Measurements from ENCODE around the gene RRAGB.
"Not testable (repeated sequence)": the region's sequence is repeated elsewhere in the genome, so short reads cannot be mapped to it uniquely, and the experiment has no call there.

Gene RRAGB

DNA sequence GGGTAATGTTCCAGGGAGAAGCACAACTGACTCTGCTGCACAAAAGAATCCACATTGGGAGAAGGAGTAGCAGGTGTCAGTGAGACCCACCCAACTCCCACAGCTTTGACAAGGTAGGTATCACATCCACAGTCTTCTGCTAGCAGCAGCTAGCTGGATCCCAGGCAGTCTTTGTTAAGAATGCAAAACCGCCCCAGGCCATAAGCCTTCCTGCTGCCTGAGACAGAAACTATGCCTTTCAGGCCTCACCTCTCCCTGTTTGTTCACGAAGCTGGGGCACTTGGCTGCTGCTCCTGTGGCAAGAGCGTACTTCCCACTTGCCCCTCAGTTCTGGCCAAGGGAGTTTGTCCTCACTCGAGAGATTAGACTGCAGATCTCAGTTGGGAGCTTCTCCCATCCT lies 21.4 kb downstream of the RRAGB start:
- no peak overlapping the region for H3K4me3 ChIP-seq (ENCODE audit: low read depth, low read length)
- TF ChIP-seq, protein P1, sequence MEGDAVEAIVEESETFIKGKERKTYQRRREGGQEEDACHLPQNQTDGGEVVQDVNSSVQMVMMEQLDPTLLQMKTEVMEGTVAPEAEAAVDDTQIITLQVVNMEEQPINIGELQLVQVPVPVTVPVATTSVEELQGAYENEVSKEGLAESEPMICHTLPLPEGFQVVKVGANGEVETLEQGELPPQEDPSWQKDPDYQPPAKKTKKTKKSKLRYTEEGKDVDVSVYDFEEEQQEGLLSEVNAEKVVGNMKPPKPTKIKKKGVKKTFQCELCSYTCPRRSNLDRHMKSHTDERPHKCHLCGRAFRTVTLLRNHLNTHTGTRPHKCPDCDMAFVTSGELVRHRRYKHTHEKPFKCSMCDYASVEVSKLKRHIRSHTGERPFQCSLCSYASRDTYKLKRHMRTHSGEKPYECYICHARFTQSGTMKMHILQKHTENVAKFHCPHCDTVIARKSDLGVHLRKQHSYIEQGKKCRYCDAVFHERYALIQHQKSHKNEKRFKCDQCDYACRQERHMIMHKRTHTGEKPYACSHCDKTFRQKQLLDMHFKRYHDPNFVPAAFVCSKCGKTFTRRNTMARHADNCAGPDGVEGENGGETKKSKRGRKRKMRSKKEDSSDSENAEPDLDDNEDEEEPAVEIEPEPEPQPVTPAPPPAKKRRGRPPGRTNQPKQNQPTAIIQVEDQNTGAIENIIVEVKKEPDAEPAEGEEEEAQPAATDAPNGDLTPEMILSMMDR (IDR thresholded peaks at IDR 0.05; ENCODE audit: low read depth, low read length) = no peak

DNA sequence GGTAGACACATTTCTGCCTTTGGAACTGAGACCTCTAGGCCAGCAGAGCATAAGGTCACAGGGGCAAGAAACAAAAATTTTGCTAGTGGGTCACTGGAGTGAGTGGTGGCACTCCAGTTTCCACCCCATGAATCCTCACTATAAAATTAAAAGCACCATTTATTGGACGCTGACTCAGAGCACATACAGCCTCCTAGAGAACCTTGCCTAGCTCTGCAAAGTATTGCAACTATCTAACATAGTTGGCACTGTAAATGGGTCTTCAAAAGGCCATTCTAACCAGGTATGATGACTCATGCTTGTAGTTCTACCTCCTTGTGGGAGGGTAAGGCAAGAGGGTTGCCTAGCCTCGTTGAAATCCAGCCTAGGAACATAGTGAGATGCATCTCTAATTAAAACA lies 25.1 kb downstream of the RRAGB start:
- no peak overlapping the region for H3K4me3 ChIP-seq (ENCODE audit: low read depth, low read length)
- TF ChIP-seq, protein P1 (IDR thresholded peaks at IDR 0.05; ENCODE audit: low read depth, low read length) = no peak

DNA sequence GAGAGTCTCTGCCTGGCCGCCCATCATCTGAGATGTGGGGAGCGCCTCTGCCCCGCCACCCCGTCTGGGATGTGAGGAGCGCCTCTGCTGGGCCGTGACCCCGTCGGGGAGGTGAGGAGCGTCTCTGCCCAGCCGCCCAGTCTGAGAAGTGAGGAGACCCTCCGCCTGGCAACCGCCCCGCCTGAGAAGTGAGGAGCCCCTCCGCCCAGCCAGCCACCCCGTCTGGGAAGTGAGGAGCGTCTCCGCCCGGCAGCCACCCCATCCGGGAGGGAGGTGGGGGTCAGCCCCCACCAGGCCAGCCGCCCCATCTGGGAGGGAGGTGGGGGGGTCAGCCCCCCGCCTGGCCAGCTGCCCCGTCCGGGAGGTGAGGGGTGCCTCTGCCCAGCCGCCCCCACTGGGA lies 30.9 kb downstream of the RRAGB start:
- H3K4me3 ChIP-seq (ENCODE audit: low read depth, low read length) = not testable (repeated sequence)

DNA sequence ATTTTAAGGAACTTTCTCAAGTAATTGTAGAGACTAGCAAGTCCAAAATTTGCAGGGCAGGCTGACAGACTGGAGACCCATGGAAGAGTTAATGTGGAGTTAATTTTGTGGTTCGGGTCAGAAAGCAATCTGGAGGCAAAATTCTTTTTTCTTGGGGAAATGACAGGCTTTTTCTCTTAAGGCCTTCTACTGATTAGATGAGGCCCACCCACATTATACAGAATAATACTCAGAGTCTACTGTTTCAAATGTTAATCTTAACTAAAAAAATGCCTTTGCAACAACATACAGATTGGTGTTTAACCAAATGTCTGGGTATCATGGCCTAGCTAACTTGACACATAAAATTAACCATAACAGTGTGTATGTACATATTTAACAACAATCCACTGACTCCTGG lies 32.7 kb downstream of the RRAGB start:
- no peak overlapping the region for H3K4me3 ChIP-seq (ENCODE audit: low read depth, low read length)
- TF ChIP-seq, protein P1 (IDR thresholded peaks at IDR 0.05; ENCODE audit: low read depth, low read length) = no peak

DNA sequence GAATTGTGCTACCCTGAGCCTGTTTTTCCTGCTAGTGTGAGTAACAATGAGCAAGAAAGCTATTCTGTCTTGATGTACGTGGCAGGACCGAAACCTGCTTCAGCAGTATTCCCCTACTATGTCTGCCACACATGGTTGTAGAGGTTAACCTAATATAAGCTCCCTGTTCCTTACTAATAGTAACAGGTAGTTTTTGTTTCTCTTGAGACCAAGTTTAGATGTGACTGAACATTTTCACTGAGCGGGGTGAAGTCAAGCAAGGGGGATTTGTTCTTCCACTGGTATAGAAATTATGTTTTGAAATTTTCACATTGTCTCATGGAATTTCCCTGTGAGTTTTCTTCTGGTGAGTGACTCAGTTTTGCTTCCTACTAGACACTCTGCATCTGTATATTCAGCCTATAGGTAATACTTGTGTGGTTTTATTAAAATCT lies 37.3 kb downstream of the RRAGB start:
- no peak overlapping the region for H3K4me3 ChIP-seq (ENCODE audit: low read depth, low read length)
- TF ChIP-seq, protein P1 (IDR thresholded peaks at IDR 0.05; ENCODE audit: low read depth, low read length) = no peak

DNA sequence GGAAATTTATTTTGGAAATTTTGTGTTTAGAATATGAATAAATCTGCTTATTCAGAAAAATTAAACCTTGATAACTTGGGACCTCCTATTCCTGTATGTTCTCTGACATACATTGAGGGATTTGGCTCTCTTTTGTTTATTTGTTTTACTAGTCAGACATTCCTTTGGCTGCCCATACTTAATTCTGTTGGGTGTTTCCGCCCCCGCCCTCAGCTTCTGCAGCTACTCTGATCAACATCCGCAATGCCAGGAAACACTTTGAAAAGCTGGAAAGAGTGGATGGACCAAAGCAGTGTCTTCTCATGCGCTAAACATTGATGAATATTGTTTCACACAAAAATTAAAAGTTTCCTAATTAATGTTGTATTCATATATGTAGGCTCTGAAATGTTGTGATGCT lies 40.5 kb downstream of the RRAGB start:
- no peak overlapping the region for H3K4me3 ChIP-seq (ENCODE audit: low read depth, low read length)
- TF ChIP-seq, protein P1 (IDR thresholded peaks at IDR 0.05; ENCODE audit: low read depth, low read length) = no peak

DNA sequence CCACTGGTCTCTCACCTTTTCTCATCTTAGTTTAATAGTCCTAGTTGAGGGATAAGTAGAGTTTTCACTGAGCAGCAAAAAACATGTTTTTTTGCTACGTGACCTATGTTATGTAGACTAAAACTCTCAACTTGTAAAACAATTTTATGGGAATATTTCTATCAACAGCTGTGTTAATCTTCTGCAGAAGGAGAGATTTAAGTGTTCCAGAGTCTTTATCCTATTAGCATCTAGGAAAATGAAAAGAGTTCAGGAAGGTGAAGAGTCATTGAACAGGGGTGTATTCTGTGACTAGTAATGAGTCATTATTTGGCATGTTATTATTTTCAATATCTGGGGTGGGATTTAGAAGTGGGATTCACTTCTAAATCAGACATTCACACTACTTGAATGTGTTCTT lies 41.9 kb downstream of the RRAGB start:
- TF ChIP-seq, protein P1 (IDR thresholded peaks at IDR 0.05; ENCODE audit: low read depth, low read length) = no peak
- H3K4me3 ChIP-seq (ENCODE audit: low read depth, low read length) = no peak overlapping the region

DNA sequence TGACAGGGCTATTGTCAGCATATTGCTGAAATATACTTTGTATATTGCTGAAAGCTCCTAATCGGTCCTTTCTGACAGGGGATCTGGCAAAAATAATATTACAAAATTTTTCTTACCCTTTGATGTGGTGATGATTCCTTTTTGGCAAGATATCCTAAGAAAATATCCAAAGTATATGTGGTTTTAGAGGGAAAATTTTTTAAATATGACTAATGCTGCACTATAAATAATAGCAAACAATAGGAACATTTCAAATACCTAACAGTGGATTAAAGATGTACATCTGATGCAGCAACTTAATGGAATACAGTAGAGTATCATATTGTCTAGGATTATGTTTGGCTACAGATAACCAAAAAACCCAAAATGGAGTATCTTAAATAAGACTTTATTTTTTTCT lies 49.6 kb downstream of the RRAGB start:
- TF ChIP-seq, protein P1 (IDR thresholded peaks at IDR 0.05; ENCODE audit: low read depth, low read length) = no peak
- H3K4me3 ChIP-seq (ENCODE audit: low read depth, low read length) = no peak overlapping the region

DNA sequence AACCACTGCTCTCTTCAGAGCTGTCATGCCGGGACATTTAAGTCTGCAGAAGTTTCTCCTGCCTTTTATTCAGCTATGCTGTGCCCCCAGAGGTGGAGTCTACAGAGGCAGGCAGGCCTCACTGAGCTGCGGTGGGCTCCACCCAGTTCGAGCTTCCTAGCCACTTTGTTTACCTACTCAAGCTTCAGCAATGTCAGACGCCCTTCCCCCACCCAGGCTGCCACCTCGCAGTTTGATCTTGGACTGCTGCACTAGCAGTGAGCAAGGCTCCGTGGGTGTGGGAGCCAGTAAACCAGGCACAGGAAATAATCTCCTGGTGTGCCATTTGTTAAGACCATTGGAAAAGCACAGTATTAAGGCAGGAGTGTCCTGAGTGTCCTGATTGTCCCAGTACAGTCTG lies 56.9 kb downstream of the RRAGB start:
- H3K4me3 ChIP-seq (ENCODE audit: low read depth, low read length) = not testable (repeated sequence)

Data from WI38 (cell line).